HG03280 (cell line): ENCODE measurements around the gene PPP3R1.
A peak's percentile ranks its signal among the peaks of the same experiment; 100 is the strongest.

Experiments
- ATAC-seq: cut with Tn5 transposase; IDR thresholded peaks from one replicate; pipeline ENCODE4 v1.9.1; 2021; ENCODE audit warnings: mild to moderate bottlenecking, moderate library complexity; ENCODE audit not compliant: unreplicated experiment

Gene PPP3R1

DNA sequence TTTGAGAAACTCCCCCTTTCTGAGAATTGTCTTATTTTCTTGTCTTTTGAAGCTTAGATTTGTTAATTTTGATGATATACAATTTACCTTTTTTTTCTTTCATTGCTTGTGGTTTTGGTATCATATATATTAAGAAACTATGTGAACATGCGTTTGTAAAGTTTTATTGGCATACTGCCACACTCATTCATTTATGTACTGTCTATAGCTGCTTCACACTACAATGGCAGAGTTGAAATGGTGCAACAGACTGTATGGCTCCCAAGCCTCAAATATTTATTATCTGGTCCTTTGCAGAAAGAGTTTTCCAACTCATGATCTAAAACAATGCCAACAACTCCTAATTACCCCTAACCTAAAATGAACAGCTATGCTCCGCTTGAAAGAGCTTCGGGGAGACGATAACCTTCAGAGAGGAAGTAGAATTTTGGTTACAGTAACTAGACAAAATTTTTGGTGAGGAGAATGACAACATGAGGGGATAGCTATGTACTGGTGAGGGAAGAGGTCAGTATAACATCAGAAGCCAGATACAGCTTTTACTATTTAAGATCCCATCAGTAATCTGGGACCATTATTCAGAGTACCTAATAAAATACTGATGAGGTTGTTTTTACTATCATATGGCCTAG lies 16.1 kb downstream of the PPP3R1 start:
- no peak for ATAC-seq

GRCh38 chr2:68235090-68235489 lies 17.2 kb downstream of the PPP3R1 start:
- ATAC-seq, result no peak

GRCh38 chr2:68234405-68234804 lies 17.9 kb downstream of the PPP3R1 start:
- ATAC-seq, result no peak

DNA sequence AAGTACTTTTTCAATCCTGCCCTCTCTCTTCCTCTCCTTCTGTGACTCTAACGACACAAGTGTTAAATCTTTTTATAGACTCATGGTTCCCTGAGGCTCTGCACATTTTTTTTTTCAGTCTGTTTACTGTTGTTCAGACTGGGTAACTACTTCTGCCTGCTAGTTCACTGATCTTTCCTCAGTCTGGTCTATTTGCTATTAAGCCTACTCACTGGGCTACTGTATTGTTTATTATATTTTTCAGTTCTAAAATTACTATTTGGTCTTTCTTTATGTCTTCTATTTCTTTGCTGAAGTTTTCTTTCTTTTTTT lies 21.3 kb downstream of the PPP3R1 start:
- ATAC-seq, result no peak

GRCh38 chr2:68230241-68231060 lies 21.9 kb downstream of the PPP3R1 start:
- ATAC-seq, result no peak

DNA sequence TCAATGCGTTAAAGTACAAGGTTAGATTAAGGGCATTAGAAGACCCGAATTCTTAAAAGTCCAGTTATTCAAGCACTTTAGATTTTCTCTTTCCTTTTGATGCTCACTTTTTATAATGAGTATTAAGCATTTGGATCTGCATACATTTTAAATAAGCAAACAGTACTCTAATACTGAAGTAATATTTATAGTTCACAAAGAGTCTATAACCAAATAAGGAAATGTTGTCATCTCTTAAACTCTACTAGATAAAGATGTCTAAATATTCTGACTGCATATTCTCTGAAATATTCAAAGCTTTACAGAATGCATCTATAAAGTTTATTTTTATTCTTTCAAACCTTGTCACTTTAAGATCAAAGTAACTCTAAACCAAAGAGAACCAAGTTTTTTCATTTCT lies 25.5 kb downstream of the PPP3R1 start:
- ATAC-seq, result no peak

GRCh38 chr2:68225119-68225632 lies 27.2 kb downstream of the PPP3R1 start:
- peak; percentile 71 for ATAC-seq

DNA sequence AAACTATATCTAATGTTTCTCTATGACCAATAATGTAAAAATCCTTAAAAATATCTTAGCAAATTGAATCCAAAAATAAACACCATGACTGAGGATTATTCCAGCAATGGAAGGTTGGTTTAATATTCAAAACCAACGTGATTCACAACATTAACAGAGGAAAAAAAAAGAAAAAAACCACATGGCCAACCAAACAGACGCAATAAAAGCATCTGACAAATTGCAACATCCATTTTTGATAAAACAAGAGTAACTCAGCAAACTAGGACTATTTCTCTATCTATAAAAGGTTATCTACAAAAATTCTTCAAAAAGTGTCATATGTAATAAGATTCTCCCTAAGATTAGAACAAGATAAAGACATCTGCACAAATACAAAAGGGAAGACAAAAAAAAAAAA lies 28.9 kb downstream of the PPP3R1 start:
- no peak for ATAC-seq

DNA sequence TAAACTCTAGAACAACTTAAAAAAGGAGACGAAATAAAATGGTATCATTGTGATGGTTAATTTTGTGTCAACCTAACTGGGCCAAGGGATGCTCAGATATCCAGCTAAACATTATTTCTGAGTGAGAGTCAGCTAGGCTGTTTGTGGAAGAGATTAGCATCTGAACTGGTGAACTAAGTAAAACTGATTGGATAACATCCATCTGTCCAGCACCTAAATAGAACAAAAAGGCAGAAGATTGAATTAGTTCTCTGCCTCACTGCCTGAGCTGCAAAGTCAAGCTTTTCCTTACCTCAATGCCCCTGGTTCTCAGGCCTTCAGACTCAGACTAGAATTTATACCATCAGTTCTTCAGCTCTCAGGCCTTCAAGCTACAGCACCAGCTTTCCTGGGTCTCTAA lies 30.0 kb downstream of the PPP3R1 start:
- no peak for ATAC-seq

DNA sequence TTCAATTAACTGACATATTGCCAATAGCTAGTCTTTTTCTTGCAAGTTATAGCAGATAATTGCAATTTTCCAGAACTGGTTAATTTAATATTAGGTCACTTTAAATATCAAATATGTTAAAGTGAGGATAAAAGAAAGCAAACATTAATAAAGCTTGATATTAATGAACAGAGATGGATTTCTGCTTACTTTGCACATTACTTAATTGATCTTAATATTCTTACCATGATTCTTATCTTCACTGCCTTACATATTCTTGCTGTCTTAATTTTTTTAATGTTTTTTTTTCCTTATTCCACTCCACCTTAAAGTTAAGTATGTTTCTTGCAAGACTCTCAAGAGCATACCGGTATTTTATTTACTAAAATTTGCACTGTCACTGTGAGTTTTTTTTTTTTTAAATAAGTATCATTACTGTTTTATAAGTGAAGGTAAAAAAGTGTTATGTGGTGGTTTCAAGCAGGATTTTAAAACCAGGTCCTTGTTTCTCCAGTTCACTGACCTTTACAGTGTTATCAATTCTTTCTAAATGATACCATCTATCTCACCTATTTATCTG lies 33.9 kb downstream of the PPP3R1 start:
- ATAC-seq, result no peak

GRCh38 chr2:68217729-68218128 lies 34.6 kb downstream of the PPP3R1 start:
- no peak for ATAC-seq

DNA sequence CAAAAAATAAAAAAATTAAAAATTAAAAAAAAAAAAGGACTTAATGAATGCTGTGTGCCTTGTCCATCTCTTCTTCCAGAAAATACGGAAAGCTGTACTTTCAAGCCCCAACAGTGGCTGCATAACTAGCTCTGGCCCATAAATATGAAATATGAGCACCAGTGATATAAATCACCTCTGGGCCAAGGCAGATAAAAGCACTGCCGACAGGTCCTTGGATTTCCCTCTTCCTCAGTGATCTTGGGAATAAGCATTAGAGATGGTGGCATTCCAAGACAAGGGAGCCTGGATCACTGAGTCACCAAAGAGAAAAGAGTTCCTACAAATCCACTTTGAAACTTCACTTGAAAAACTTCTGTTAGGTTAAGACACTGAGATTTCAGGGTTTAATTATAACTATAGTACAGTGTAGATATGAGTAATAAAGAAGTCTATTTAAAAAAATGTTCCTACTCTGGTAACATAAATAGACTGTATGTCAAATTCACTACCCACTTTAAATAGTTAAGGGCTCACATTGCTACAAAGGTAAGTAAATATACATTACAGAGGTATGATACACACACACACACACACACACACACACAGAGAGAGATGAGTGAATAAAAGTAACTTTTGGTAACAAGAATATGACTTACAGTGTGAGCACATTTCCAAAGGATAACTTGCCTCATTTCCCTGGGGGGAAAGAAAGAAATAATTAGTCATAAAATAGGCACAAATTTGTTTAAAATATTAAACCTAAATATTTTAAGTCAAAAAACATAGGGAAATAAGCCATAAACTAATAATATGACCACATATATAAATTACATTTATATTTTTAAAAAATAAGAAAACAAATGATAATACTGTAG lies 35.6 kb downstream of the PPP3R1 start:
- ATAC-seq, result no peak

DNA sequence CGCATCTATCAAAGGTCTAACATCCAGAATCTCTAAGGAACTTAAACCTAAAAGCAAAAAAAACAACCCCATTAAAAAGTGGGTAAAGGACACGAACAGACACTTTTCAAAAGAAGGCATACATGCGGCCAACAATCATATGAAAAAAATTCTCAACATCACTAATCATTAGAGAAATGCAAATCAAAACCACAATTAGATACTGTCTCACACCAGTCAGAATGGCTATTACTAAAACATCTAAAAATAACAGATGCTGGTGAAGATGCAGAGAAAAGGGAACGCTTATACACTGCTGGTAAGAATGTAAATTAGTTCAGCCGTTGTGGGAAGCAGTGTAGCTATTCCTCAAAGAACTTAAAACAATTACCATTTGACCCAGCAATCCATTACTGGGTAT lies 38.0 kb downstream of the PPP3R1 start:
- peak; percentile 76 for ATAC-seq

GRCh38 chr2:68206793-68207192 lies 45.5 kb downstream of the PPP3R1 start:
- no peak for ATAC-seq

DNA sequence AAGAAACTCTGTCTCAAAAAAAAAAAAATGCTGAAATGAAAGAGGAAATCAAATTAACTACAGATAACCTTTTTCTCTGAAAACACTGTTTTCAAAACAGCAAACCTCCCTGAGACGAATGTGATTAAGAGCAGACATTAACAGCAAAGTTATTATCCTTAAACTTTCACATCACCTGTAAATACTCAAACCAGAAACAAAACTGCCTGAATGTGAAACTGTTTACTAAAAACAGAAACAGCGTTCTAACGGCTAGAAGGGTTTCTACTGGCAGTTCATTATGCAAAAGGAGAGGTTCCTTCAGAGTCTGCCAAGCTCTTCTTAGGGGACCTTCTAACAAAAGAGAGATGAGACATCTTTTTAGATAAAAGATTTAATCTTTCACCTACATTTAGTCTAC lies 48.7 kb downstream of the PPP3R1 start:
- ATAC-seq, result peak; percentile 93

DNA sequence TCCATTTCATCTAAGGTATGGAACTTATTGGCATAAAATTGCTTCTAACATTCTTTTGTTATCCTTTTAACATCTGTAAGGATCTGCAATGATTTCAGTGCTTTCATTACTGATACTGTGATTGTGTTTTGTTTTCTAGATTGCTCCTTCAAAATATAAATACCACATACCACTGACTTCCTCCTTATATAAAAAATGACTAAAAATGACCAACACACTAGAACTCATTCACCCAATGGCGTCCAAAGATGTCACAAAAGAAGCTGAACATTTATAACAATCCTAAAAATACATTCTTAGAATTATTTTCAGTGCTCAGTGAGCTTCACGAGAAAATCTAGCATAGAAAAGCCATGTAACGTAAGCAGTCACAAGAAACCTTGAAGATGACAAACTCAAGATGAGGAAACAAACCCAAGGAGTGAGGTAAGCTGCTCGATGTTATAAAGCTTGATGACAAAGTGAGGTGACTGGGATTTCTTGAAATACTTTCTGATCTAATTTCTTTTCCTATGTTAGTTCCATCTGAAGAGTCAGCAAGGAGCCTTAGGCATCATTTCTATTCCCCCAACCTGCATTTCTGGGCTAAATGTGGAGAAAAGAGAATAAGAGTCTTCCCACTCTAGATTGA lies 52.1 kb downstream of the PPP3R1 start:
- ATAC-seq, result no peak

- ATAC-seq, result no peak
These were observed 56.1 kb downstream of the PPP3R1 start for GRCh38 chr2:68196120-68196716.

- ATAC-seq, result no peak
These were observed 57.2 kb downstream of the PPP3R1 start for GRCh38 chr2:68195096-68195495.

DNA sequence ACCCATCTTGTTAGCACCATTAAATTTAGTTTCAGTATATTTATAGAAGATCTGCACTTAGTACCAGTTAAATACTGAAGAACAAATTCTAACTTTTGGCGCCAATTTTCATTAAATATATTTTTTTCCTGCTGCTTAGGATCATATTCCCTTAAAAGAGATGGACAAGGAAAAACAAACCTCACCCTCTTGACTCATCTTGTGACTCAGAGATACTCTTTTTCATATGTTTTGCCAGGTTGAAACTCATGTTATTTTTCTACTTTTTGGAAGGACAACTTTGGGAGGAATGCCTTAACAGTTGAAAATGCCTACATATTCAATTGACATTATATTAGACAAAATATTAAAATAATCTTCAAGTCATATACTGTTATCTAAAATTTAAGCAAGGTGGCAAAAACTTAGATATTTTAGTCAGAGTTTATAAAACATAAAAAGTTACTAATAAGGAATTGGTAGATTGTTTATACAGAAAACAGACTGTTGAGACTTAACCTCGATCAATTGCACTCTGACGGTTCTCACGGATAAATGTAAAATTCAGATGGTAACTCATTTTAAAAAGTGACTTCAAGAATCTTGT lies 58.5 kb downstream of the PPP3R1 start:
- no peak for ATAC-seq

- no peak for ATAC-seq
These were observed 59.2 kb downstream of the PPP3R1 start for GRCh38 chr2:68193144-68193543.
